Measurements from ENCODE around the gene SUPT20HL1.
"Not testable (repeated sequence)": the region's sequence is repeated elsewhere in the genome, so short reads cannot be mapped to it uniquely, and the experiment has no call there.

Gene SUPT20HL1

GRCh38 chrX:24360272-24360671, at the start of gene SUPT20HL1:
TSS of gene SUPT20HL1 (plus strand) at chrX:24360639. CDS start at chrX:24362761, 2,122 bp downstream.
- DNase-seq: no peak

DNA sequence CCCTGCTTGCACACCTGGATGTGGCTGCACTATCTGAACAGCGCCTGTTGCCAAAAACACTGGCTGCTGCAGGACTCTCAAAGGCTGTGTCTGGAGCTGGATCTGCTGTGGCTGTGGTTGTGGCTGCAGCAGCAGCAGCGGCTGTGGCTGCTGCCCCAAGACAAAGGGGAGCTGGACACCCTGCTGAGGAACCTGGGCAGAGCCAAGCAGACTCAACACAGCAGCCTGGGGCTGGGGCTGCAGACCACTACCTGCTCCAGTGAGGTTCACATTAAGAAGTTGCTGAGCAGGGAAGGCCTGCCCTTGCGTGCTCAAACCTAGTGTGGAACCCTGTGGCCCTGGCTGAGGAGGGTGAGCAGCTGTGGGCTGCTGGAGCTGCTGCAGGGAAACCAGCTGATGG, 49.5 kb upstream of the SUPT20HL1 start:
- DNase-seq: not testable (repeated sequence)

GRCh38 chrX:24311507-24312248, 48.8 kb upstream of the SUPT20HL1 start:
- DNase-seq: not testable (repeated sequence)

- DNase-seq: not testable (repeated sequence)
These were observed 48.2 kb upstream of the SUPT20HL1 start for GRCh38 chrX:24312249-24312607.

DNA sequence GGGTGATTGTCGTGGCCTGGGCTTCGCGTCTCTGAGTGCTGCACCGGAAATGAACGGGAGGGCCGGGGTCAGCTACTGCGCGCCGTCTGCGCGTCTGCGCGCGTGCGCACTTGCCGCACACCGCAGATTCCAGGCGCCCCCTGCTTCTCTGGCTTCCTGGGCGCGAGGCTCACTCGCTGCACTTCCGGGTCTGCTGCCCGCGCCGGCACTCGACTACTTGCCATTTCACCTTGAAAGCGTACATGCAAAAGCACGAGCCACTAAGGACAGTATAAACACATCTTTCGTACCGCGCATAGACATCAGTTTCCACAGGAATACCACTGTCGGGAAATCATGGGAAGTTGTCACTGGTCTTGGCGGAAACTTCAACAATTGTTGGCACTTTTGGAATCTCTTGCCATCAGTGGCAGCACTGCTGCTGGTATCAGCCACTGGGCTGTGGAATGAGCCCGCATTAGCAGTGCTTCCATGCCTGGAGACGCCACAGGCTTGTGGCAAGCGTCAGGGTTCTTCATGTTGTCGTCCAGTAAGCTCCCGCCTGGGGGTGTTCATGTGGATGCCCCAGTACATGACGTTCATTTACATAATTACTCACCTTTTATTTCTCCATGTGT, 46.3 kb upstream of the SUPT20HL1 start, which contains the start of gene SUPT20HL2:
Gene SUPT20HL2, minus strand, starts transcription at position 51 of the 617 bp plus-strand sequence. CDS start 754 bp downstream, outside the sequence.
- no peak for DNase-seq

DNA sequence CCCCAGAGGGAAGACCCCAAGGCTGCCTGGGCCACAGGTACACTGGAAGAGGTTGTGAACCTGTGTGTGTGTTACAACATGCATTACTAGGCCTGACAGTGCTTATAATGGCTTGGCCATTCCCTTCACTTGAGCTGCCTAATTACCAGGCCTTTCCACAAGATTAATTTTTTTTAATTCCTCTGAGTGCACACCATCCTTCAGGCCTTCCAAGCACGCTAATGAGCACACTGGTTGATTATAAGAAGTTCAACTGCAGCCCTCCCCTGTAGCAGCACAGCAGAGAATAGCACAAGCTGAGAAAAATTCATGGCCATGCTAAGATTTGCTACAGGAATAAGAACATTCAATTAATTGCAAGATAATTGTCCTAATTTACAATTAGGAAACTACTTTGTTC, 44.3 kb upstream of the SUPT20HL1 start:
- DNase-seq: no peak

- no peak for DNase-seq
These were observed 42.9 kb upstream of the SUPT20HL1 start for GRCh38 chrX:24317567-24317966.

- no peak for DNase-seq
These were observed 38.6 kb upstream of the SUPT20HL1 start for GRCh38 chrX:24321741-24322395.

- DNase-seq: no peak
These were observed 35.2 kb upstream of the SUPT20HL1 start for GRCh38 chrX:24325231-24325630.

DNA sequence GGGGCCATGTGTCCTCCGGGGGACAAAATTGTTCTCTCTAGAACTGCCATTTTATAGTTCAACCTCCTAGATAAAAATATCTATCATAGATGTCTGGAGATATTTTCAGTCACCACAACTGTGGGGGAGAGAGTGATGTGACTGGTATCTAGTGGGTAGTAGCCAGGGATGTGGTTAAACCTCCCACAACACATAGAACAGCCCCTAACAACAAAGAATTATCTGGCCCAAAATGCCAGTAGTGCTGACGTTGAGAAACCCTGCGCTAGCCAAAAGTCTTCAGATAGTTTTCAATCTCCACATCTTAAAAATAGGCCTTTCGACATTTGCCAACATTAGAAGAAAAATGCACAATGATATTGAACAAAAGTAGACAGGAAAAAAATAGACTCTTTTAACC, 27.6 kb upstream of the SUPT20HL1 start:
- no peak for DNase-seq

- no peak for DNase-seq
These were observed 27.1 kb upstream of the SUPT20HL1 start for GRCh38 chrX:24333371-24333770.

GRCh38 chrX:24334461-24334860, 26.0 kb upstream of the SUPT20HL1 start:
- no peak for DNase-seq

- DNase-seq: no peak
These were observed 24.6 kb upstream of the SUPT20HL1 start for GRCh38 chrX:24335871-24336270.

- no peak for DNase-seq
These were observed 20.5 kb upstream of the SUPT20HL1 start for GRCh38 chrX:24339911-24340310.

DNA sequence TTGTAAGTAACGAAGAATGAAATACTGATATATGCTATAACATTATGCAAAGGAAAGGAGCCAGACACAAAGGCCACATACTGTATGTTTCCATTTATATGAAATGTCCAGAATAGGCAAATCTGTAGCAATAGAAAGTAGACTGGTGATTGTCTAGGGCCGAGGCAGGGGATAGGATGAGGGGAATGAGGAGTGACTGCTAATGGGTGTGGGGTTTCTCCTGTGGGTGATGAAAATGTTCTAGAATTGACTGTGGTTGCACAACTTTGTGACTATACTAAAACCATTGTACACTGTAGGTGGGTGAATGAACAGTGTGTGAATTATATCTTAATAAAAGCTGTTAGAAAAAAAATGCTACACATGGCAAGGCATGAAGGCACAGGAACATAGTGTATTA, 19.9 kb upstream of the SUPT20HL1 start:
- DNase-seq: no peak

DNA sequence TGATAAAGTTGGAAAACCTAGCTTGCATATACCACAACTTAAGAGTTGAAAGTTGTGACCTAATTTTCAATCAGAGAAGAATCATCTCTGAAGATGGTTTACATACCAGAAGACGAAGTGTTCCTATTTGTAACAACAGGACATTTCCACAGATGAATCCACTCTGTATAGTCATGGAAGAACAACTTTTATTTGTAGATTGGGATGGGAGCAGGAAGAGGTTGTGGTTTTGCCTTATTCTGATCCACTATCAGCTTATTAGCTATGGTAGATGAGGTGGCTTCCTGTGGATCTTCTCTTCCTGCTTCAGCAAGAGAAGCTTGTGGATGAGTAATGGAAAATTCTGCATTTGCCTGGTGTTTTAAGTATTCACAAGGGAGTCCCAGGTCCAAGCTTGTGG, 18.6 kb upstream of the SUPT20HL1 start:
- no peak for DNase-seq

DNA sequence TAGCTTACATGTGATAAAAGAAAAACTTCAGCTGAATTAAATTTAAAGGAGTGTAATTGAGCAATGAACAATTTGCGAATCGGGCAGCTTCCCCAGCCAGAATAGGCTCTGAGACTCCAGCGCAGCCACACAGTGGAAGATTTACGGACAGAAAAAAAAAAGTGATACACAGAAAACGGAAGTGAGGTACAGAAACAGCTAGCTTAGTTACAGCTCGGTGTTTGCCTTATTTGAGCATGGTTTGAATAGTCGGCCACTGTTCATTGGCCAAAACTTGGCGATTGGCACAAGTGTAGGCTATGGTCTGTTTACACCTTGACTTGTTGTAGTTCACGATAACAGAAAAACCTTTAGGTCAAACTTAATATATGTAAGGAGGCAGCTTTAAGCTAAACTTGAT, 16.7 kb upstream of the SUPT20HL1 start:
- no peak for DNase-seq

GRCh38 chrX:24347881-24348280, 12.6 kb upstream of the SUPT20HL1 start:
- DNase-seq: no peak

- DNase-seq: no peak
These were observed 10.2 kb upstream of the SUPT20HL1 start for GRCh38 chrX:24350217-24350616.

GRCh38 chrX:24355095-24355494, 5.3 kb upstream of the SUPT20HL1 start:
- no peak for DNase-seq

DNA sequence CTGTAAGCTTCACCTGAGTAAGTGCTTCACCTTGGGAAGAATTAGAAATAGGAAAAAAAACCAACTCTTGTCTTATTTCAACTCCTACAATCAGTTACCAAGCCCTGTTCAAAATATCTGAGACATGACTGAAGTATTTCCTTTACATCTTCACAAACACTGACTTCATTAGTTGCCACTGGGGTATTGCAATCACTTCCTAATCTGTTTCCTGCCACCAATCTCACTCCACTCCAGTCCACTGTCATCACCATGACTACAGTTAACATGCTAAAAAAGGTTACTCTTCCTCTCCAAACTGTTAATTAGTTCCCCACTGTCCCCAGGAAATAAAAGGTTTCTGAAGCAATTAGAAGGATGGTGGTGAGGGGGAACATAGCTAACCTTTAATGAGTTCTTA, 3.3 kb upstream of the SUPT20HL1 start:
- DNase-seq: no peak

- DNase-seq: not testable (repeated sequence)
These were observed 1.8 kb downstream of the SUPT20HL1 start for GRCh38 chrX:24362089-24362745.

DNA sequence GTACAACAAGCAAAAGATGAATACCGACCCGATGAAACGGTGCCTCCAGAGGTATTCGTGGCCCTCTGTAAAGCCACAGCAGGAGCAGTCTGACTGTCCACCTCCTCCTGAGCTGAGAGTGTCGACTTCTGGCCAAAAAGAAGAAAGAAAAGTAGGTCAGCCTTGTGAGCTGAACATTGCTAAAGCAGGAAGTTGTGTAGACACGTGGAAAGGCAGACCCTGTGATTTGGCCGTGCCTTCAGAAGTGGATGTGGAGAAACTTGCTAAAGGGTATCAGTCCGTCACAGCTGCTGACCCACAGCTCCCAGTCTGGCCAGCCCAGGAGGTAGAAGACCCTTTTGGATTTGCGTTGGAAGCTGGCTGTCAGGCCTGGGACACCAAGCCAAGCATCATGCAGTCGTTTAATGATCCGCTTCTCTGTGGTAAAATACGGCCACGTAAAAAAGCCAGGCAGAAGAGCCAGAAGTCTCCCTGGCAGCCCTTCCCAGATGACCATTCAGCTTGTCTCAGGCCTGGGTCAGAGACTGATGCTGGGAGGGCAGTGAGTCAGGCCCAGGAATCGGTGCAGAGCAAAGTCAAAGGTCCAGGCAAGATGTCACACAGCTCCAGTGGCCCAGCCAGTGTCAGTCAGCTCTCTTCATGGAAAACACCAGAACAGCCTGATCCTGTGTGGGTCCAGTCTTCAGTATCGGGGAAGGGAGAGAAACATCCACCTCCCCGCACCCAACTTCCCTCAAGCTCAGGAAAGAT, 3.2 kb downstream of the SUPT20HL1 start:
- DNase-seq: not testable (repeated sequence)

Data from NCI-H446 treated with DMSO at 0.1 percent for 48 hours (cell line).